Activated T-helper 1 cell treated with anti-CD3 and anti-CD28 coated beads, Interleukin-12 subunit alpha, Interleukin-12 subunit beta, Interleukin-2, Interleukin-4 antibody, amounts not matched to agents 30 ng/mL and 10 ng/mL and 1 ng/mL, durations not matched to agents 14 hours and 24 hours and 36 hours (primary cell): ENCODE results near the gene JSRP1. TPM values are rescaled to one million over a fixed set of nuclear protein-coding genes. Genes with fewer than 3 reads are reported as not detected.
A peak's percentile ranks its signal among the peaks of the same experiment; 100 is the strongest.

Experiments
- DNase-seq: peaks from one replicate; pipeline ENCODE4 v3.0.0; 2021; ENCODE audit warnings: low spot score
- H3K27ac Mint-ChIP-seq: one replicate; pipeline ENCODE4 v1.8.0; 2021; ENCODE audit warnings: mild to moderate bottlenecking, mixed read lengths
- H3K27me3 Mint-ChIP-seq: one replicate; pipeline ENCODE4 v1.8.0; 2022; ENCODE audit warnings: mild to moderate bottlenecking, moderate library complexity, mixed read lengths; ENCODE audit not compliant: insufficient read depth
- H3K36me3 Mint-ChIP-seq: one replicate; pipeline ENCODE4 v1.8.0; 2021; ENCODE audit warnings: low read depth, mixed read lengths
- H3K4me1 Mint-ChIP-seq: one replicate; pipeline ENCODE4 v1.8.0; 2021; ENCODE audit warnings: low read depth, mixed read lengths
- H3K4me3 Mint-ChIP-seq: one replicate; pipeline ENCODE4 v1.8.0; 2021; ENCODE audit warnings: mild to moderate bottlenecking, moderate library complexity, mixed read lengths
- H3K9me3 Mint-ChIP-seq: one replicate; pipeline ENCODE4 v1.8.0; 2021; ENCODE audit warnings: mixed read lengths
- intact Hi-C: fragments of 100-400 bp; cut with micrococcal nuclease; formaldehyde crosslinking; loops from one replicate; pipeline ENCODE4 v1.15.1; 2024
- total RNA-seq: library from RNA; stranded (reverse); gene quantifications from 2 replicates; pipeline ENCODE4 v1.2.3, GENCODE V29; 2022

JSRP1 gene
- total RNA-seq, 1 donor from 2014 or later = not detected

DNA sequence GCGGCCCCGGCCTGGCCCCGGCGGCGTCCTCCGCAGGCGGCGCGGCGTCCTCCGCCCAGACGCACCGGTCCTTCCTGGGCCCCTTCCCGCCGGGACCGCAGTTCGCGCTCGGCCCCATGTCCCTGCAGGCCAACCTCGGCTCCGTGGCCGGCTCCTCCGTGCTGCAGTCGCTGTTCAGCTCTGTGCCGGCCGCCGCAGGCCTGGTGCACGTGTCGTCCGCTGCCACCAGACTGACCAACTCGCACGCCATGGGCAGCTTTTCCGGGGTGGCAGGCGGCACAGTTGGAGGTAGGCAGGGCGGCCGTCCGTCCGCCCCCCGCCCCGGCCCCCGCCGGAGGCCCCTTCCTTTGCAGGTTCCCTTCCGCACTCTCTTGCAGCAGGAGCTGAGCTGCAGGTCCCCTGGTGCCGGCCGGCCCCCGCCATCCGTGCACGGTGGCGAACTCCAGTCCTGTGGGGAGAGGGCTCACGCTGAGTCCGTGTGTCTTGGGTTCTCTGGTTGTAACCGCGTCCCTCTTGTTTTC is 29.3 kb downstream of the JSRP1 start:
- no peak overlapping the region for H3K4me3 Mint-ChIP-seq
- no peak overlapping the region for H3K27ac Mint-ChIP-seq
- no peak for DNase-seq
- H3K27me3 Mint-ChIP-seq = no peaks in the 10 kb centered on the region
- intact Hi-C loops = no loop called here
- H3K9me3 Mint-ChIP-seq = no peaks in the 10 kb centered on the region
- H3K36me3 Mint-ChIP-seq = peaks cover 24% of the 10 kb centered on the region
- H3K4me1 Mint-ChIP-seq = no peaks in the 10 kb centered on the region

- Mint-ChIP-seq H3K4me1 (no peaks in the 10 kb centered on the region), H3K9me3 (no peaks in the 10 kb centered on the region), H3K4me3 (no peak overlapping the region), H3K27me3 (no peaks in the 10 kb centered on the region), H3K36me3 (peaks cover 20% of the 10 kb centered on the region), H3K27ac (no peak overlapping the region)
- intact Hi-C loops = no loop called here
- DNase-seq = no peak
Measured at GRCh38 chr19:2226051-2226839, 30.0 kb downstream of the JSRP1 start.

DNA sequence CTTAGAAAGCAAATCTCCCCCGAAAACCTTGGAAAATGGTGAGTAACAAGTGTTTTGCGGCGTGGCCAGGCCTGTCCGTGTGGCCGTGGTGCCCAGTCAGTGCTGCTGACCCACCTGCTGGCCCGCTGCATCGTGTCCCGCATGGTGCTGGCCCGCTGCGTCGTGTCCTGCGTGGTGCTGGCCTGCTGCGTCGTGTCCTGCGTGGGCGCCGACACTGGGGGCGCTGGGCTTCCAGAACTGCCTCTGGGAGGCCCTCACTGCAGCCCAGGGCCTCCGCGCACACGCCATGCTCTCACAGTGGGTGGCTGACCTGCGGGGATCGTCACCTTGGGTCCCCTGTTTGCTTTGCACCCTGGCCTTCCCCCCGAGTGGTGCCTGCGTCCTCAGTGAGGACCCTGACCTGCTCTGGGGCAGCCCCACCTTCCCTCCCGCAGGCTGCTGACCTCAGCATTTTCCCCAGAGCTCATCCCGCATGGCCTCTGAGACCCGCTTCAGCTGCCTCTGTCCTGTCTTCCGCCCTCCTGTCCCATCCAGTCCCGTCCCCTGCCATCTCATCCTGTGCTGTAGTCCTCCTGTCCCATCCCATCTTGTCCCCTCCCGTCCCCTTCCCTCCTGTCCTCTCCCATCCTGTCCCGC is 30.7 kb downstream of the JSRP1 start:
- Mint-ChIP-seq H3K9me3 (no peaks in the 10 kb centered on the region), H3K4me3 (no peak overlapping the region), H3K27ac (no peak overlapping the region), H3K4me1 (no peaks in the 10 kb centered on the region), H3K36me3 (peaks cover 24% of the 10 kb centered on the region), H3K27me3 (no peaks in the 10 kb centered on the region)
- DNase-seq = no peak
- intact Hi-C loops = no loop called here

- no peak overlapping the region for H3K27ac Mint-ChIP-seq
- DNase-seq = no peak
Measured at GRCh38 chr19:2224754-2225349, 31.4 kb downstream of the JSRP1 start.

DNA sequence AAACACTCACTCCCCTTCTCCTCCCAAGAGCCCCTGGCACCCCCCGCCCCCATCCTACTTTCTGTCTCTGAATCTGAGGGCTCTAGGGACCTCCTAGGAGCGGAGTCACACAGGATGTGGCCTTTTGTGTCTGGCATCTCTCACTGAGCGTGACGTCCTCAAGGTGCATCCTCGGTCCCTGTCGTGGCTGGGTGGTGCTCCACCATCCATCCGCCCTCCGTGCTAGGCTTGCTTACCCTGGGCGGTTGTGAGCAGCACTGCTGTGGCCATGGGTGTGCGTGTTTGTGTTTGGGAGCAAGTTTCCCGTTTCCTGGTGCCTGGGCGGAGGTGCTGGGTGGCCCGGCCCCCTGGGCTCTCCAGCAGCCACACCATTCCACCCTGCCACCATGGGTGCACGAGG is 32.3 kb downstream of the JSRP1 start:
- Mint-ChIP-seq H3K27me3 (no peaks in the 10 kb centered on the region), H3K27ac (peak overlapping the region; percentile 34), H3K4me3 (no peak overlapping the region), H3K4me1 (no peaks in the 10 kb centered on the region), H3K36me3 (peaks cover 21% of the 10 kb centered on the region), H3K9me3 (no peaks in the 10 kb centered on the region)
- no peak for DNase-seq
- intact Hi-C loops = no loop called here

More at GRCh38 chr19:2224754-2225349, 31.4 kb downstream of the JSRP1 start:
- Mint-ChIP-seq H3K9me3 (no peaks in the 10 kb centered on the region), H3K4me1 (no peaks in the 10 kb centered on the region), H3K4me3 (no peak overlapping the region), H3K36me3 (peaks cover 22% of the 10 kb centered on the region), H3K27me3 (no peaks in the 10 kb centered on the region)
- intact Hi-C loops = no loop called here

GRCh38 chr19:2223391-2223790 is 32.8 kb downstream of the JSRP1 start:
- no peaks in the 10 kb centered on the region for H3K9me3 Mint-ChIP-seq
- intact Hi-C loops = no loop called here
- DNase-seq = no peak

GRCh38 chr19:2221918-2222317 is 34.3 kb downstream of the JSRP1 start:
- intact Hi-C loops = no loop called here
- Mint-ChIP-seq H3K4me3 (no peak overlapping the region), H3K9me3 (no peaks in the 10 kb centered on the region), H3K4me1 (no peaks in the 10 kb centered on the region), H3K27ac (no peak overlapping the region), H3K27me3 (no peaks in the 10 kb centered on the region), H3K36me3 (peaks cover 23% of the 10 kb centered on the region)
- DNase-seq = no peak

More at GRCh38 chr19:2223391-2223790, 32.8 kb downstream of the JSRP1 start:
- Mint-ChIP-seq H3K36me3 (peaks cover 18% of the 10 kb centered on the region), H3K27me3 (no peaks in the 10 kb centered on the region), H3K27ac (no peak overlapping the region), H3K4me1 (no peaks in the 10 kb centered on the region), H3K4me3 (no peak overlapping the region)

- peaks cover 27% of the 10 kb centered on the region for H3K36me3 Mint-ChIP-seq
- no peak overlapping the region for H3K27ac Mint-ChIP-seq
- no peaks in the 10 kb centered on the region for H3K9me3 Mint-ChIP-seq
- no peak for DNase-seq
- intact Hi-C loops = no loop called here
- no peaks in the 10 kb centered on the region for H3K4me1 Mint-ChIP-seq
- no peaks in the 10 kb centered on the region for H3K27me3 Mint-ChIP-seq
- no peak overlapping the region for H3K4me3 Mint-ChIP-seq
Measured at GRCh38 chr19:2221250-2221831, 34.9 kb downstream of the JSRP1 start.

DNA sequence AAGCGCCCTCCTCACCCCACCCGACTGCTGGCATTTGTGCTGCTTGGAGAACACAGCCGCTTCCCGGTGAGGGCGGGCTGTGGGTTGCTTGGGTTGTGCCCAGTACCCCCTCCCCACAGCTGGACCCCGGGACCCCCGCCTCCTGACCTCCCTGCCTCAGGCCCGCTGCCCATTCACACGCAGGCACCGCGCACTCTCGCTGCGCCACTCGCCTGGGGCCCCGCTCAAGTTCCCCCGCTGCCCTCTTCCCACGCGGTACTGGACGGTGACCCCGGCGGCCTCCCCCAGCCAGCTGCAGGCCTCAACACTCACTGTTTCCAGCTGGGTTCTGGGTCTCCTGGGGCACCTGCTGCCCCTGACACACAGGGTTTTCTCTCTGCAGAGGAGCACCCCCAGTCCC is 36.5 kb downstream of the JSRP1 start:
- Mint-ChIP-seq H3K4me1 (peaks cover 11% of the 10 kb centered on the region), H3K4me3 (no peak overlapping the region), H3K36me3 (peaks cover 27% of the 10 kb centered on the region)

DNA sequence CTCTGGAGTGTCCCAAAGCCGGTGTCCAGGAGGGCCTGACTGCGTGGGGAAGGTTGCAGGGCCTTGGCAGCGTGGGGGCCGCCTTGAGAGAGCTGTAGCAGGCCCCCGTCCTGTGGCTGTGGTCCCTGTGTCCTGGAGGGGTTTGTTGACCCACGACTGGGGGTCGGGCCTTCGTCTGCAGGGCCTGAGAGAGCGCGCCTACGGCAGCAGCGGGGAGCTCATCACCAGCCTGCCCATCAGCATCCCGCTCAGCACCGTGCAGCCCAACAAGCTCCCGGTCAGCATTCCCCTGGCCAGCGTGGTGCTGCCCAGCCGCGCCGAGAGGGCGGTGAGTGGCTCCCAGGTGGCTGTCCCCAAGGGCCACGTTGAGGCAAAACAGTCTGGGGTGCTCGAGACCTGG is 38.6 kb downstream of the JSRP1 start:
- peaks cover 15% of the 10 kb centered on the region for H3K4me1 Mint-ChIP-seq
- no peaks in the 10 kb centered on the region for H3K27me3 Mint-ChIP-seq
- intact Hi-C loops = no loop called here
- DNase-seq = no peak
- peaks cover 26% of the 10 kb centered on the region for H3K36me3 Mint-ChIP-seq
- H3K9me3 Mint-ChIP-seq = no peaks in the 10 kb centered on the region
- no peak overlapping the region for H3K27ac Mint-ChIP-seq
- H3K4me3 Mint-ChIP-seq = no peak overlapping the region

More for the DNA sequence above, 36.5 kb downstream of the JSRP1 start:
- no peak for DNase-seq
- no peaks in the 10 kb centered on the region for H3K27me3 Mint-ChIP-seq
- H3K27ac Mint-ChIP-seq = no peak overlapping the region
- intact Hi-C loops = no loop called here
- no peaks in the 10 kb centered on the region for H3K9me3 Mint-ChIP-seq

- peak overlapping the region; percentile 63 for H3K27ac Mint-ChIP-seq
- H3K9me3 Mint-ChIP-seq = no peaks in the 10 kb centered on the region
- intact Hi-C loops = no loop called here
- no peak overlapping the region for H3K4me3 Mint-ChIP-seq
- peaks cover 15% of the 10 kb centered on the region for H3K4me1 Mint-ChIP-seq
- peaks cover 32% of the 10 kb centered on the region for H3K36me3 Mint-ChIP-seq
- DNase-seq = no peak
- no peaks in the 10 kb centered on the region for H3K27me3 Mint-ChIP-seq
Measured at GRCh38 chr19:2216361-2217225, 39.6 kb downstream of the JSRP1 start.

DNA sequence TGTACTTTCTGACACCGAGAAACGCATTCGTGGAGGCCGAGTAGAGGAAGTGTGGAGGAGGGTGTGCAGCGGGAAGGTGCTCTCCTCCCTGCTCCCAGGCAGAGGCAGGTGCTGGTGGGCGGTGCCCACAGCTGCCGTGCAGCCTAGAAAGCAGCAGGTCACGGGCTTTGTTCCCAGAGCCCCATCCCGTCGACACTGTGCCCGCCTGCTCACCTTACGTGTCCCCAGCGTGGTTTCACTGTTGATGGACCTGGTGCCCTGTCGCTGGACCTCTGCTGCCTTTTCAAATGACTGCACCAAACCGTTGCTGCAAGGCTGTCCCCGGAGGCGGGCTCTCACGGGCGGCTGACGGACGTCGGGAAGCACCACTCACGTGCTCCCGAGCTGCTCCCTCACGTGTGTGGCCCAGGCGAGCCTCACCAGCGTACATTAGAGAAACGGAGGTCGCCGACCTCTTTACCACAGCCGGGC is 40.9 kb downstream of the JSRP1 start:
- H3K4me3 Mint-ChIP-seq = no peak overlapping the region
- H3K36me3 Mint-ChIP-seq = peaks cover 32% of the 10 kb centered on the region
- no peaks in the 10 kb centered on the region for H3K9me3 Mint-ChIP-seq

More for the DNA sequence above, 40.9 kb downstream of the JSRP1 start:
- peaks cover 15% of the 10 kb centered on the region for H3K4me1 Mint-ChIP-seq
- peak overlapping the region; percentile 29 for H3K27ac Mint-ChIP-seq
- no peaks in the 10 kb centered on the region for H3K27me3 Mint-ChIP-seq
- no peak for DNase-seq
- intact Hi-C loops = no loop called here
